HG03354 (cell line): ENCODE data around the gene TGM2.

Source experiments
- ATAC-seq: cut with Tn5 transposase; IDR thresholded peaks from one replicate; pipeline ENCODE4 v1.9.1; 2021; ENCODE audit warnings: mild to moderate bottlenecking; ENCODE audit not compliant: unreplicated experiment, poor library complexity, severe bottlenecking

Gene TGM2

GRCh38 chr20:38179846-38180245, 14.8 kb upstream of the TGM2 start:
- no peak for ATAC-seq

GRCh38 chr20:38178581-38178980, 13.5 kb upstream of the TGM2 start:
- no peak for ATAC-seq

GRCh38 chr20:38178065-38178491, 13.0 kb upstream of the TGM2 start:
- no peak for ATAC-seq

GRCh38 chr20:38177201-38177600, 12.1 kb upstream of the TGM2 start:
- no peak for ATAC-seq

GRCh38 chr20:38175304-38176180, 10.5 kb upstream of the TGM2 start:
- no peak for ATAC-seq

GRCh38 chr20:38173237-38174156, 8.4 kb upstream of the TGM2 start:
- ATAC-seq = no peak

GRCh38 chr20:38172408-38172807, 7.3 kb upstream of the TGM2 start:
- no peak for ATAC-seq

GRCh38 chr20:38171675-38172043, 6.6 kb upstream of the TGM2 start:
- ATAC-seq = no peak

GRCh38 chr20:38170826-38171674, 6.0 kb upstream of the TGM2 start:
- no peak for ATAC-seq

- no peak for ATAC-seq
Observed at GRCh38 chr20:38170219-38170825, 5.3 kb upstream of the TGM2 start.

GRCh38 chr20:38169636-38170193, 4.6 kb upstream of the TGM2 start:
- ATAC-seq = no peak

GRCh38 chr20:38168791-38169589, 3.9 kb upstream of the TGM2 start:
- ATAC-seq = no peak

- no peak for ATAC-seq
Observed at GRCh38 chr20:38167851-38168760, 3.0 kb upstream of the TGM2 start.

GRCh38 chr20:38167328-38167850, 2.3 kb upstream of the TGM2 start:
- ATAC-seq = no peak

GRCh38 chr20:38166703-38167233, 1.7 kb upstream of the TGM2 start:
- no peak for ATAC-seq

GRCh38 chr20:38165966-38166702, 1.1 kb upstream of the TGM2 start:
- no peak for ATAC-seq
